Progenitor cell of endocrine pancreas (in vitro differentiated cells): Measurements from ENCODE around the gene DOK7. TPM values are rescaled to one million over a fixed set of nuclear protein-coding genes. Genes with fewer than 3 reads are reported as not detected.
A peak's percentile ranks its signal among the peaks of the same experiment; 100 is the strongest.

Experiments used
- DNase-seq: peaks from one replicate; pipeline ENCODE4 v3.0.0; 2021; ENCODE audit warnings: low spot score; ENCODE audit not compliant: unreplicated experiment
- H3K27ac Mint-ChIP-seq: 2 replicates; pipeline ENCODE4 v1.8.0; 2021; ENCODE audit warnings: mild to moderate bottlenecking, moderate library complexity, mixed read lengths
- H3K27me3 Mint-ChIP-seq: 2 replicates; pipeline ENCODE4 v1.8.0; 2021; ENCODE audit warnings: mixed read lengths
- H3K36me3 Mint-ChIP-seq: 2 replicates; pipeline ENCODE4 v1.8.0; 2022; ENCODE audit warnings: mixed read lengths; ENCODE audit not compliant: insufficient read depth
- H3K4me1 Mint-ChIP-seq: 2 replicates; pipeline ENCODE4 v1.8.0; 2021; ENCODE audit warnings: low read depth, mixed read lengths
- H3K4me3 Mint-ChIP-seq: 2 replicates; pipeline ENCODE4 v1.8.0; 2021; ENCODE audit warnings: low read depth, mild to moderate bottlenecking, moderate library complexity, mixed read lengths
- H3K9me3 Mint-ChIP-seq: 2 replicates; pipeline ENCODE4 v1.8.0; 2021; ENCODE audit warnings: low read depth, mixed read lengths
- total RNA-seq: library from RNA; stranded (reverse); gene quantifications from 2 replicates; pipeline ENCODE4 v1.2.1, GENCODE V29; 2021
- TF ChIP-seq, protein P1 (sequence below): fragments of 200-600 bp; sonication (generic); IDR thresholded peaks from one replicate; pipeline ENCODE4 v1.5.0; 2021; ENCODE audit warnings: antibody characterized with exemption, mild to moderate bottlenecking; ENCODE audit not compliant: unreplicated experiment

Gene DOK7
- total RNA-seq, 1 donor from 2014 or later, result not detected

DNA sequence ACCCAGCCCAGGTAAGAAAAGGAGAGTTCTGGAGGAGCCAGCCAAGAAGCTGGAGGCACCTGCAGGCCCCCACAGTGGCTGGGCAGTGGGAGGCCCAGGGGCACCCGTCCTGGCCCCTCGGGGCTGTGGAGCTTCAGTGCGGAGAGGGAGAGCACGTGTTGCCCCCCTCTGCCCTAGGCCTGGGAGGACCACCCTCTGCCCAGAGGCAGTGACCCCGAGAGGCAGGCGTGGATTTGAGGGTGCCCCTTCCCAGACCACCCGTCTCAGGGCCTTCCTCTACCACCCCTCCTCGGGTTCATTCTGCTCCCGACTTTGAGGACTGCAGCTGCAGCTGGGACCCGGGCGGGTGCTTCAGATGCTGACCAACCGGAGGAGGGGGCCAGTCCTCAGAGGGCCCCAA, 33.5 kb upstream of the DOK7 start:
- DNase-seq, result no peak
- H3K4me1 Mint-ChIP-seq, result no peaks in the 10 kb centered on the region
- no peaks in the 10 kb centered on the region for H3K9me3 Mint-ChIP-seq
- peaks cover 8% of the 10 kb centered on the region for H3K36me3 Mint-ChIP-seq
- no peak overlapping the region for H3K4me3 Mint-ChIP-seq
- H3K27me3 Mint-ChIP-seq, result no peaks in the 10 kb centered on the region
- peak overlapping the region; percentile 11 for H3K27ac Mint-ChIP-seq
- TF ChIP-seq, protein P1, sequence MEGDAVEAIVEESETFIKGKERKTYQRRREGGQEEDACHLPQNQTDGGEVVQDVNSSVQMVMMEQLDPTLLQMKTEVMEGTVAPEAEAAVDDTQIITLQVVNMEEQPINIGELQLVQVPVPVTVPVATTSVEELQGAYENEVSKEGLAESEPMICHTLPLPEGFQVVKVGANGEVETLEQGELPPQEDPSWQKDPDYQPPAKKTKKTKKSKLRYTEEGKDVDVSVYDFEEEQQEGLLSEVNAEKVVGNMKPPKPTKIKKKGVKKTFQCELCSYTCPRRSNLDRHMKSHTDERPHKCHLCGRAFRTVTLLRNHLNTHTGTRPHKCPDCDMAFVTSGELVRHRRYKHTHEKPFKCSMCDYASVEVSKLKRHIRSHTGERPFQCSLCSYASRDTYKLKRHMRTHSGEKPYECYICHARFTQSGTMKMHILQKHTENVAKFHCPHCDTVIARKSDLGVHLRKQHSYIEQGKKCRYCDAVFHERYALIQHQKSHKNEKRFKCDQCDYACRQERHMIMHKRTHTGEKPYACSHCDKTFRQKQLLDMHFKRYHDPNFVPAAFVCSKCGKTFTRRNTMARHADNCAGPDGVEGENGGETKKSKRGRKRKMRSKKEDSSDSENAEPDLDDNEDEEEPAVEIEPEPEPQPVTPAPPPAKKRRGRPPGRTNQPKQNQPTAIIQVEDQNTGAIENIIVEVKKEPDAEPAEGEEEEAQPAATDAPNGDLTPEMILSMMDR, result no peak

- H3K9me3 Mint-ChIP-seq, result no peaks in the 10 kb centered on the region
- H3K27me3 Mint-ChIP-seq, result no peaks in the 10 kb centered on the region
- no peaks in the 10 kb centered on the region for H3K4me1 Mint-ChIP-seq
- DNase-seq, result no peak
- TF ChIP-seq, protein P1, result no peak
- no peak overlapping the region for H3K27ac Mint-ChIP-seq
- no peak overlapping the region for H3K4me3 Mint-ChIP-seq
- H3K36me3 Mint-ChIP-seq, result peaks cover 8% of the 10 kb centered on the region
Observed at GRCh38 chr4:3430524-3430923, 32.6 kb upstream of the DOK7 start.

GRCh38 chr4:3431446-3431993, 31.6 kb upstream of the DOK7 start:
- Mint-ChIP-seq H3K4me3 (no peak overlapping the region), H3K27me3 (no peaks in the 10 kb centered on the region), H3K4me1 (no peaks in the 10 kb centered on the region), H3K36me3 (peaks cover 8% of the 10 kb centered on the region), H3K27ac (no peak overlapping the region), H3K9me3 (no peaks in the 10 kb centered on the region)
- TF ChIP-seq, protein P1, result no peak
- DNase-seq, result no peak

DNA sequence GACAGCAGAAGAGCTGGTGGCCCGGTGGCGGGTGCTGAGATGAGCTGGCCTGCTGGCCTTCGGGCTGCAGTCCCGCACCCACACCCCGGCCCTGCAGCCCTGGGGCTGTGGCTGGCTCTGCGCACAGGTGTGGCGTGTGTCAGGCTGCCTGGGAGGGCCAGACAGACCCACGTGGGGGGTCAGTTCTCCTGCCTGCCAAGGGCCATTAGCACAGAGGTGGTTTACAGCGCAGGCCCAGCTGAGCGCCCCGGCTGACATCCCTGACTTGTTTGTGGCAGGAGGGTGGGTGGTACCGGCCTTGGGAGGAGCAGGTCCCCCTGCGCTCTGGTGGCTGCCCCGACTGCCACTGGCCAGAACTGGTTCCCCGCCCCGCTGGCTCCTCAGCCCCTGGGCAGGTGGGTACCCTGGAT, 30.7 kb upstream of the DOK7 start:
- DNase-seq, result no peak
- Mint-ChIP-seq H3K4me1 (no peaks in the 10 kb centered on the region), H3K27me3 (no peaks in the 10 kb centered on the region), H3K4me3 (no peak overlapping the region), H3K27ac (no peak overlapping the region), H3K36me3 (peaks cover 8% of the 10 kb centered on the region), H3K9me3 (no peaks in the 10 kb centered on the region)
- TF ChIP-seq, protein P1, result no peak

DNA sequence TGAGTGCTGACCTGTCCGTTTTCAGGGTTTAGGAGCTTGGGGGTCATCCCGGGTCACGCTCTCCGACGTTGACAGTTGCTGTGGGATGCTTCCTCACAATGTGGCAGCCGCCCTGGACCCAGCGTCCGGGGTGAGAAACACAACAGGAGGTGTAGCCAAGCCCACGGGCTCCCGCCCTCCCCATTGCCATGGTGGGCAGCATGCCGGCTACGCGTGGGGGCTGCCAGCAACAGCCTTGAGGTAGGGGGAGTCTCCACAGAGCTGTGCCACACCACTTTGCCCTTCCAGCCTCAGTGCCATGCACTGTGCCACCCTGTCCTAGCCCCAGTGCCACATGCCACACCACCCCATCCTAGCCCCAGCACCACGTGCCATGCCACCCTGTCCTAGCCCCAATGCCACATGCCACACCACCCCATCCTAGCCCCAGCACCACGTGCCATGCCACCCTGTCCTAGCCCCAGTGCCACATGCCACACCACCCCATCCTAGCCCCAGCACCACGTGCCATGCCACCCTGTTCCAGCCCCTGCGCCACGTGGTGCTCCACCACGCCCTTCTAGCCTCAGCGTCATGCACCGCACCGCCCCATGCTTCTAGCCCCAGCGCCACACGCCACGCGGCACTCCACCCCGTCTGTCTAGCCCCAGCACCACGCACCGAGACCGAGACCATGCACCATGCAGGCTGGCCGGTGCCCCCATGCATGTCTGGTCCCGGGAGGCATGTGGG, 29.8 kb upstream of the DOK7 start:
- no peak overlapping the region for H3K4me3 Mint-ChIP-seq
- no peak for DNase-seq
- H3K9me3 Mint-ChIP-seq, result no peaks in the 10 kb centered on the region
- peak overlapping the region; percentile 49 for H3K27ac Mint-ChIP-seq
- H3K27me3 Mint-ChIP-seq, result no peaks in the 10 kb centered on the region
- H3K36me3 Mint-ChIP-seq, result peaks cover 6% of the 10 kb centered on the region
- TF ChIP-seq, protein P1, result no peak
- no peaks in the 10 kb centered on the region for H3K4me1 Mint-ChIP-seq
